GM19467 (cell line): ENCODE results near the gene SSR2.

Source experiments
- ATAC-seq: cut with Tn5 transposase; IDR thresholded peaks from one replicate; pipeline ENCODE4 v1.9.1; 2021; ENCODE audit warnings: mild to moderate bottlenecking, moderate library complexity; ENCODE audit not compliant: unreplicated experiment

Gene SSR2

DNA sequence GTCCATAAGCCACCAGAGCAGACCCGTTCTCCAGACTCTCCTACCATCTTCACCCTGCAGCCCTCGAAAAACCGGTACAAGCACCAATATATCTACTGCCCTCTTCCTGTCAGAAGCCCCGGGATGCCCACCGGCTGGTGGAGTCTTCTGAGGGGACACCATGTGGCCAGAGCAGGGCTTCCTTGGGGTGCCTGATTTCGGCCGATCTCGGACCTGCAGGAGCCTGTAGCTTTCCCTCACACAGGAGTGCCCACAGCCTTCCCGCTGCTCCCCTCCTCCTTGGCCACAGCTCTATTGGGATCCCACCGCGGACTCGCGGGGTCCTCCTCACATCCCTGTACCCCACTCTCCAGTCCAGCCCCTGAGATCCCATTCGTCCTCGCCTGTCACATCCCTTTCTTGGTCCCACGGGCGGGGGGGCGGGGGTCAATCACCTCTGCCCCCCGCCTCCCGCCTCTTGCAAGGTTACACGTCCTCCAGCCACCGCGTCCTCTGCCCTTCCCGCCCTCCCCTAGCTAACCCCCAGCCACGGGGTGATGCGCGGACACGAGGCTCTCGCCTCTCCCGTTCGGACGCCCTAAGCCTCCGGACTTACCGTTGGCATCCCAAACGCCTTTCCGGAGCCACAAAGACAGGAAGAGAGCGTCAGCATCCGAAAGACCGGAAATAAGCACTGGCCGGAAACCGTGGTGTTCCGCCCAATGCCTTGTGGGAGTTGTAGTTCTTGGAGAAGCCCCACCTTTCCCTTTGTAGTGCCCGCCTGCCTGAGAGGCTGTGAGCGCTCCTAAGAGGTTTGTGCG lies at the start of gene SSR2:
SSR2 (minus strand) TSS at position 659 of the 800 bp plus-strand sequence. CDS start 784 bp downstream, outside the sequence.
- ATAC-seq: peak; percentile 95

DNA sequence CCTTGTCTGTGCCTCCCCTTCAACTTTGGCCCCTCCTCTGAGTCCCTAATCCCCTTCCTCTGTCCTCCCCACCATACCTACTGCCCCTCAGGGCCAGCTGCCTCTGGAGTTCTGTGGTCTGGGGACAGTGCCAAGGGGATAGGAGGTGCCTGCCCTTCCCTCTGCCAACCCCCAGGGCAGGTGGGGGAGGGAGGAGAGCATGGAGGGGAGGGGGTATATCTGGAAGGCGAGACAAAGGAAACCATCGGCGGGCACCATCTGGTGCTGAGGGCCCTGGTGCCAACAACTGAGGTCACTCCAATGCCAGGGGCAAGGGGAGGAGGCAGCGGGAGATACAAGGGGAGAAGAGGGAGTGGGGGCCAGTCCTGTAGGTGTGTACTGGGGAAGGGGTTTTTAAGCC lies 49.8 kb upstream of the SSR2 start:
- no peak for ATAC-seq

DNA sequence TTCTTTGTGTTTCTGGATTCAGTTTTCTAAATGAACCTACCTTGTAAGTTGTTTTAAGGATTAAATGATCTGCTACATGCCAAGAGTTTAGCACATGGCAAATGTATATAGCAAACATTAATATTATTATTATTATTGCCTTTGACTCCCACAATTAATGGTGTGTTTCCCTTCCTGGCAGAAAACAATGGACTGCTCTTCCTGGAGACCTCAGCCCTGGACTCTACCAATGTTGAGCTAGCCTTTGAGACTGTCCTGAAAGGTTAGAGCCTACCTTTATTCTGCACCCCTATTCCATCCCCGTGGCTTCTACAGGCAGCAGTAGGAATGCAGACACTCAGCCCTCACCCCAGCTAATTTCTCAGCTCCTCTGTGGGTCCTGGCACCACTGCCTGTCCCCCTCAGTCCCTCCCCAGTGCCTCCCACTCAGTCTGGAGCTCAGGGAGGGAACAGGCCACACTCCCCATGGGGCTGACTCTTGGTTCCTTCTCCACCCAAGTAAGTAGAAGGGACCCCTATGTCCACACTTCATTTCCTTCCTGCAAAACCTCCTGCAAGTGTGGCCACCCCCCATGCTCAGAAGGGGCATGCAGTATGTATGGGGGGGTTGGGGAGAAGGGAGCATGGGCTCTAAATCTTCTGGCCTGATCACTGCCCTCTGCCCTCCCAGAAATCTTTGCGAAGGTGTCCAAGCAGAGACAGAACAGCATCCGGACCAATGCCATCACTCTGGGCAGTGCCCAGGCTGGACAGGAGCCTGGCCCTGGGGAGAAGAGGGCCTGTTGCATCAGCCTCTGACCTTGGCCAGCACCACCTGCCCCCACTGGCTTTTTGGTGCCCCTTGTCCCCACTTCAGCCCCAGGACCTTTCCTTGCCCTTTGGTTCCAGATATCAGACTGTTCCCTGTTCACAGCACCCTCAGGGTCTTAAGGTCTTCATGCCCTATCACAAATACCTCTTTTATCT lies 49.0 kb upstream of the SSR2 start:
- no peak for ATAC-seq

DNA sequence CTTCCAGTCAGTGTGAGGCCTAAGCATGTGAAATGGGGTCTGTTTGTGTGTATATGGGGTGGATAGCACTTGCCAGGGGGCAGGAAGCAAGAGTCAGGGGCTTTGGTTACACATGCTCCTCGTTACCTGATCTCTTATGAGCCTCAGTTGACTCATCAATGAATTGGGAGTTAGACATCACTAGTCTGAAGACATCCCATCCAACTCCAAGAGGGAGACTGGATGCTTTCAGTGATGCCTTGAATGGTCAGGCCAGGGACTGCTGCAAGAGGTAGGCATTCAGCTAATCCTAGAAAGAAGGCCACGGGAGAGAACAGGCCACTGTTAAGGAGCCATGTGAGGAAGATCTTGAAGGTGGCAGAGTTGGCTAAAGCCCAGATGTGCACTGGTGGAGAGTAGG lies 46.5 kb upstream of the SSR2 start:
- ATAC-seq: no peak

DNA sequence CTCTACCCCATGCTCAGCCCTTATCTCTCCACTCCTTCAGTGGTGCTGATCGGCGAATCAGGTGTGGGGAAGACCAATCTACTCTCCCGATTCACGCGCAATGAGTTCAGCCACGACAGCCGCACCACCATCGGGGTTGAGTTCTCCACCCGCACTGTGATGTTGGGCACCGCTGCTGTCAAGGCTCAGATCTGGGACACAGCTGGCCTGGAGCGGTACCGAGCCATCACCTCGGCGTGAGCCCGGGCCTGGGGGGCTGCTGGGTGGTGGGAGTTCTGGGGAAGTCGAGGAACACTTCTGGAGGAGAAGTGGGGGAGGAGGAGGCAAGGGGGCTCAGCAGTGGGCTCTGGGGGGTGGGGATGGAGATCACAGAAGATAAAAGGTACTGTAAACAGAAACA lies 45.1 kb upstream of the SSR2 start:
- no peak for ATAC-seq

DNA sequence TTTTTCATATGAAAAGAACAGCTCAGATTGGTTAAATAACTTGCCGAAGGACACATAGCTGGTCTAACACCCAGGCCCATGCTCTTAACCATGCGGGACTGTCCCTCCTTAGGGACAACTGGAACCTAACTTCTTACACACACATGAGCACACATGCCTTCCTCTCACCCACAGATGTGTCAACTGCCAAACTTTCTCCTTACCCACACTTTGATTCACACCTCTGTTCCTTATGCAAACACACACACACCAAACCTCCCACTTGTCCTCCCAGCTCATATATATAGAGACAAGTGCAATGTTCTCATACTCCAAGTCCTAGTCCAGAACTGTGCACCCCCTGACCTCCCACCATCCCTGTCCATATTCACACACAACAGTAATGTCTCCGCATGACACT lies 44.5 kb upstream of the SSR2 start:
- ATAC-seq: no peak

DNA sequence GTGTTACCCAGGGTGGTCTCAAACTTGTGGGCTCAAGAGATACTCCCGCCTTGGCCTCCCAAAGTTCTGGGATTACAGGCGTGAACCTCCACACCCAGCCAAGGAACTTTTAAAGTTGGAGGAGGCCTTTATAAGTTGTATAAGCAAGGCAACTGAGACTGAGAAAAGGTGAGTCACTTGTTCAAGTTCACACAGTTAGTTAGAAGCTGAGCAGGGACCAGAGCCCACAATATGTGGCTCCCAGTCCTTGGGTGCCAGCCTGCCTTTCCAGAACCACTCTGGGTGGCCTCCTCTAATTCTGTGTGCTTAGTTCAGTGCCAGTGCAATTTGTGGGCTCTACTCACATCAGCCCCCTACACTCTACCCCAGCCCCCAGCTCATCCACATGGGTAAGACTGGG lies 43.9 kb upstream of the SSR2 start:
- no peak for ATAC-seq

DNA sequence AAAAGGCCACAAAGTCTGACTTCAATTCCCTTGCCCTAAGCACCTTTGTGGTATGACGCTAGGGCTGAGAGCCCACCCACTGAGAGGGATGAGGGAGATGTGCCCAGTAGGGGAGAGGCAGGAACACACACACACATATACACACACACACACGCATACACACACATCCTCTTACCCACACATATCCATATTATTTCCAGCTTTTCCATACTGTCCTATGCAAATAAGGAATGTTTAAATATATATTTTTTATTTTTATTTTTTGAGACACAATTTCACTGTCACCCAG lies 43.2 kb upstream of the SSR2 start:
- no peak for ATAC-seq

DNA sequence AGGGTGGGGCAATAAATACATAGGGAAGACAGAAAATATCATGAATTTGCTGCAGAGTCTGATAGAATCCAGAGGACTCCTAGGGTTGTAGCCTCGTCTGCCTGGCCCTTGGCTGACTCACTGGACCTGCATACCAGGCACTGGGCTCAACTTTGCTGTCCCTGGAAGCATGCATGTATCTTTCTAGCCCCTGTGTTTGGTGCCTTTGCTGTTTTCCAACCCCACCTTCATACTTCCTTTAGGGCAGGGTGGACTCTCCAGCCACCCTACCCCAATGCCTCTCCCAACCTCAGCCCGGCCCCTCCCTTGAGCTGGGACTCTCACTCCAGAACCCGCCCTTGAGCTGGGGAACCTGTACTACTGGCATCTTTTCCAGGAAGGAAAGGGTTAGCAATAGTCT lies 41.4 kb upstream of the SSR2 start:
- ATAC-seq: no peak

DNA sequence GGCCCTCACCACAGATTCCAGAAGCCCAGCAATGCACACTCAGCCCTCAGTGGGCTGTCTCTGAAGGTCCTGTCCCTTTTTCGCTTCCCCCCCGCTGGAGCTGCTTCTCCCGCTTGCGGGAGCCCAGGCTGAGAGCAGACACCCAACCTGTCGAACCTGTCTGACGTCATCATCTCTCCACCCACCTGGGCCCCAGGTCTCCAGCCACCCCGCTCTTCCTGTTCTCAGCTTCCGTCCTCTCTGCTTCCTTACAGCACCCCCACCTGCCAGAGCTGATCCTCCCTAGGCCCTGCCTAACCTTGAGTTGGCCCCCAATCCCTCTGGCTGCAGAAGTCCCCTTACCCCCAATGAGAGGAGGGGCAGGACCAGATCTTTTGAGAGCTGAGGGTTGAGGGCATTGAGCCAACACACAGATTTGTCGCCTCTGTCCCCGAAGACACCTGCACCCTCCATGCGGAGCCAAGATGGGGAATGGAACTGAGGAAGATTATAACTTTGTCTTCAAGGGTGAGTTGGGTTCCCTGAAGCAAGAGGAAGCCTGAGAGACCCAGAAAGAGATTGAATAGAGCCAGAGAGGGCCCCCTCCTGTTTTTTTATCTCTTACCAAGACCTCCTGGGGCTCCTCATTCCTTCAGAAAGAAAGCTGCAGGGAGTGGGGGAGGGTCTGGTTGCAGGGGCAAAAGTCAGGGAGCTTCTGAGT lies 40.3 kb upstream of the SSR2 start, which contains the start of gene RAB25:
RAB25 (plus strand) TSS at position 224 of the 700 bp plus-strand sequence; CDS start at position 465, 241 bp downstream.
- no peak for ATAC-seq

DNA sequence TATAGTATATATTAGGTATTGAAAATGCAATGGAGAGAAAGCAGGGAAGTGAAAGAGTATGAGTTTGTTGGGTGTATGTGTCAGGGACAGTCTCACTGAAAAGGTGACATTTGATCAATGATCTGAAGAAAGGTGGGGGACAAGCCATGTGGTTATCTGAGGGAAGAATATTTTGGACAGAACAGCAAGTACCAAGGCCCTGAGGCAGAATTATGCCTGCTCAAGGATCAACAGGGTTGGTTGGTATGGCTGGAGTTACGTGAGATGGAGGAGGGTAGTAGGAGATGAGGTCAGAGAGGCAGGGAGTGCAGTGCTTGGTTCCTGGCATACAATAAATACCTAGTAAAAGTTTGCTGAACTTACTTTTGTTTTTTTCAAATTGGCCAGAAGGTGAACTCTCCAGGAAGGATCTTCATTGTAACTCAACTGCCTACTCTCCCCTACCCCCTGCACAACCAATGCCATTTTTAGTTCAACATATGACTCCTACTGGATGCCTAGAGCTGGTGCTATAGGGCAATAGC lies 35.6 kb upstream of the SSR2 start:
- ATAC-seq: no peak

DNA sequence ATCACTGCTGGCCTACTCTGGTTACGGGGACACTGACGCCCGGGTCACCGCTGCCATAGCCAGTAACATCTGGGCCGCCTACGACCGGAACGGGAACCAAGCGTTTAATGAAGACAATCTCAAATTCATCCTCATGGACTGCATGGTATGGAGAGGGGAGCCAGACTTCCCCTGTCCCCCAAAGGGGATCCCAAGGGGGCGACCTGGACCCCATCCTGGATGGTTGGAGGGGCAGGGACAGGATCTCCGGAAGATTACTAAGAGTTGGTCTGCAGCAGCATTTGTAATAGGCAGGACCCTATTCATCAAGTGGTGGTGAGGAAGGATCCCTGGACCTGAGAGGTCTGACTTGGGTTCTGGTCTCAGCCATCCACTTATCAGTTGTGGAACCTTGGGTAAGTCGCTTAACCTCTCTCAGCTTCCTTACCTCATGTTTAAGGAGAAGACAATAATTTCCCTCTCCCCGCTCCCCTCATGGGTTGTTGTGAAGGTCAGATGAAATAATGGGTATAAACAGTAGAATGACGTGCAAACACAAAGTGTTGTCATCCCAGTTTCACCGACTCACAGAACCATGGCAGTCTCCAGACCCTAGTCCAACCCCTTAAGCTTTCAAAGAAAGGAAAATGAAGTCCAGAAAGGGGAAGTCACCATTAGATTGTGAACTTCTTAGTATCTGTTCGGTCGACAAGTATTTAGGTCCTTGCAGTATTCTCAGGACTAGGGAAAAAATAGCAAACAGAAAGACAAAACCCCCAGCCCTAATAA lies 34.7 kb upstream of the SSR2 start:
- ATAC-seq: no peak

DNA sequence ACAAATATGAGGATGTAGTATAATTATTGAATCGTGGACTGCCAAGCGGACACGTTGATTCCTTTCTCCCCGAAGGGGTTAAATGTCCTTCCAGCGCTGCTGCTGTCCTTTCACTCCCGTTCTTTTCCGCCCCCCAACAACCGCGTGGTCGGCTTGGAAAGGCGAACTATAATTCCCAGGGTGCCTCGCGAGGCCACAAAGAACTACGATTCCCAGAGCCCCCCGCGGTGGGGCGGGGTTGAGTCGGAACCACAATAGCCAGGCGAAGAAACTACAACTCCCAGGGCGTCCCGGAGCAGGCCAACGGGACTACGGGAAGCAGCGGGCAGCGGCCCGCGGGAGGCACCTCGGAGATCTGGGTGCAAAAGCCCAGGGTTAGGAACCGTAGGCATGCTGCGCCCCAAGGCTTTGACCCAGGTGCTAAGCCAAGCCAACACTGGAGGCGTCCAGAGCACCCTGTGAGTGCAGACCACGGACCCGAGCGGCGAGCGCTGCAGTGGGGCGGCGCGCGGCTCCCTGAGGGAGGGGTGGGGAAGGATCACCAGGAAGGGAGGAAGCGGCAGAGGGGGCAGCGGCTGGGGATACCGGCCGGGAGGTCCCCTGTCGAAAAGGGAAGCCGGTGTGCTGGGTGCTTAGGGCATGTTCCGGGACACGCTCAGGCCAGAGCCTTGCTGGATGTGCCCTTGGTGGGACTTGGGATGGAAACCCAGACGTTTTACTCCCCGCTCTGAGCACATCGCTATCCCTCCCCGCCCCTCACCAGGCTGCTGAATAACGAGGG lies 33.9 kb upstream of the SSR2 start, which contains the start of gene LAMTOR2:
LAMTOR2 (plus strand) TSS at position 283 of the 781 bp plus-strand sequence; CDS start at position 391, 108 bp downstream.
- peak; percentile 81 for ATAC-seq

DNA sequence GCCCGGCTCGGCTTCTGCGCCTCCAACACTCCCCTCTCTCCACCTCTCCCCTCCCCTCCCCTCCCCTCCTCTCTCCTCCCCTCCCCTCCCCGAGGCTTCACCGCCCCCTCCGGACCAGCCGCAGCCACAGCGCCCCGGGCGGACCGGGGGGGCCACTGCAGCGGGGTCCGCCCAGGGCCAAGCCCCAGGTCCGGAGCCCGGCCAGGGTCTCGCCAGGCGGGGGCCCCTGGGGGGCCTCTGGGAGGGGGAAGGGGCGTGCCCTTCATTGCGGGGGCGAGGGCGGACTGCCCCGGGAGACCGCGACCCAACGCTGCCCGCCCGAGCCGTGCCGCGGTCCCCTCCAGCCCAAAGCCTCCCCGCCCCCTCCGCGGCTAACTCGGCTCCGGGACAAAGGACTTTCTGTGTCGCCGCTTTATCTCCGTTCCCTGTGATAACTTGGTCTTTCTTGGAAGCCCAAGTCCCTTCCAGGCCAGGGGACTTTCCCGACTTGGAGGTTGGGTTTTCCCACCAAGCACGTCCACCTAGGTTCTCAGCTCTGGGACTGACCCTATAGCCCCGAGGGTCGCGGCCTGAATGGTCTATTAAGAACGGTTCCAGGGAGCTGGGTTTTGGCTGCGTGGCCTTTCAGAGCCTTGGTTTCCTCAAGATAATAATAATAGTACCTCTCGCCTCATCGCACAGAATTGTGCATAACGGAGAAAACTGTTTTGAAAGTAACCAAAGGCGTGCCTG lies 33.2 kb upstream of the SSR2 start, which contains the start of gene UBQLN4:
UBQLN4 (minus strand) TSS at position 31 of the 732 bp plus-strand sequence. CDS start 97 bp downstream, outside the sequence.
- peak; percentile 36 for ATAC-seq

DNA sequence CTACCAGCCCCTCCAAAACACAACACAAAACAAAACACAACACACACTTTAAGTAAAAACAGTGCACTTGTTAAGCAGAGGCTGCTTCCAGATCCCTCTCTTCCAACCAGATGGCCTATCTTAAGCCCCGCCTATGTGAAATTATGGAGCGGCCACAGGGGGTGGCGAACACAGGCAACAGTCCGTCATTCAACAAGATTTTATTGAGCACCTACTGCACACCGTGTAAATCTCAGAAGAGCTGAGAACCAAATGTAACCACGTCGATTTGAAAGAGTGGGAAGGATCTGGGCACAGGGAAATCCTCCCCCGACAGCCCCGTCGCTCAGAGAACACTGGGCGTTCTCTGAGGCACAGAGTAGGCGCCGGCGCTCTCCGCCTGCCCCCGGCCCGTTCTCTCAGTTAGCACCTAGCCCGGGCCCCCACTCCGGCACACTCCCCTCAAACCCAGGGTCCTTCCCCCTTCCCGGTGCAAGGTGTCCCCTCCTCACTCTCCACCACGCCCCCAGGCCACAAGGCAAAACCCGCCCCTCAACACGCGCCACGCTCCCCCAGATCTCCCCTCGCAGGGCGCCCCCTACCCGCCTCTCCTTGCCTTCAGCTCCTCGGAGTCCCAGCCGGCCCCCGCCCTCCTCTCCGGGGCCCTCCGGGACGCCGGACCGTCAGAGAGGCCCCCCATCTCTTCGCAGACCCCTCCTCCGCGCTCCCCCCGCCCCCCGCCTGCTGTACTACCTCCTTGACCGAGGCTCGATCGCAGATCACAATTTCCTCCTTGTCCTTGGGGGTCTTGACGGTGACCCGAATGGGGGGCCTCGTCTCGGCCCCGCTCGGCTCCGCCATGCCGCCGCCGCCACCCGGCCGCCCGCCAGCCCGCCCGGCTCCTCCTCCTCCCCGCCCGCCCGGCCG lies 32.4 kb upstream of the SSR2 start:
- ATAC-seq: no peak

DNA sequence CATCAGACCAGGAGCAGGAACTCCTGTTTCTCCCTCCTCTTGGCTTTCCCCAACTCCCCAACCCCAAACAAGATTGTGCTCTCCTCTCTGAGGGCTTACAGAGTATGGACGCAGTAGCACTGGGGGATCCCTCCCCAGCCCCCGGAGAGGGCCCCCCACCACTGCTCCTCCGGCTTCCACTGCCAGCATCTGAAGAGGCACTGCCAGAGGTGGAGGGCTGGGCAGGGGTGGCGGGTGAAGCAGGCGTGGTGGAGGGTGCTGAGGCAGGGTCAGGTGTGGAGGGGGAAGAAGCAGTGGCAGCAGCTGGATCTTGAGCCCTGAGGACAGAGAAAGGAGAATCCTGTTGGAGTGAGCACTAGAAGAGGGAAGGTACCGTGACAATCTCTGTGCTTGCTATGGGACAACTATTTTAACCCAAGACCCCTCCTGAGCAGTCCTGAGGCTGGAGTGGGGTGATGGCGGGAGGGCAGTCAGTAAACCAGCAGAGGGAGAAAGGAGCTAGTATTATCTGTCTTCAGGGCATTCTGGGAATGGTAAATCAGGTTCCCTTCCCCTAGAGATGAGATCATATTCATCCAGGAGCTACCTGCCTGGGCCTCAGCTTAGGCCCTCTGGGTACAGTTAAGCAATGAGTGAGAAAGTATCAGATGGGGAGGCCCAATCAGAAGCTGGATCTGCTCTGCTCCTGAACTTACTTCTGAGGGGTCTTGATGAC lies 30.4 kb upstream of the SSR2 start:
- no peak for ATAC-seq

DNA sequence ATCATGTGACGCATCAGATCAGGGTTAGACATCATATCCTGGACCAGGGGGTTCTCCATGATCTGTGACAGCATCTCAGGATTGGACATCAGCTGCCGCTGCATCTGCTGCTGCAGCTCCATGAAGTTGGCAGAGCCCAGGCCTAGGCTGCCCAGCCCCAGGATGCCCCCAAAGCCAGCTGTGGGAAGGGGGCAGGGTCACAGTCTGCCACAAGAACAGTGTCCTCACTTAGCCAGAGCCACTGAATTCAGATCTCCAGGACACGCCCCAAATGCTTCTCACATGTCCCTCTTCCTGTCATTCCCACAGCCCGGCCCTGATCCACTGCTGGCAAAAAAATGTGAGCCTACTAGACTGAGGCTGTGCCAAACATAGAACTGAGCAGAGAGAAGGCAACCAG lies 29.6 kb upstream of the SSR2 start:
- no peak for ATAC-seq
